Measurements from ENCODE around the gene SPINDOC. TPM values are rescaled to one million over a fixed set of nuclear protein-coding genes. Genes with fewer than 3 reads are reported as not detected.

Gene SPINDOC
- total RNA-seq, 2 donors from 2014 or later, result 96.1 to 103 TPM

DNA sequence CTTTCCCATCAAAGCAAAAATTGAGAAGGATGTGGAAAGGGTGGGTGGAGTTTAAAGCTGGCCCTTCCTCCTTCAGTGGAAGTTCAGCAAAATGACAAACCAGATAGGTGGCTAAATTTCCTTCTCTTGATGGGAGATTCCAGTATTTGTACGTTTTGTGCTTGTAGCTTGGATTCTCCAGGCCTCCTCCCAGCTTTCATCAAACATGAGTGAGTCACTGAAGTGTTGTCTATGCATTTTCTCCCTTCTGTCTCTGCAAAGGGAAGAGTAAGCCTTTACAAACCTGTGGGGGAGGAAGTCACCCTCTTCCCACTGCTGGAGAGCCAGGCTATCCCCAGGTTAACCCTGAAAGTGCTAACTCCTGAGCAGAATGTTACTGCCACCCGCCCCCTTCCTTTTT is 32.0 kb downstream of the SPINDOC start:
- Histone ChIP-seq H3K9me3 (ENCODE audit: control insufficient read depth, low read length) (no peaks in the 10 kb centered on the region), H3K4me1 (ENCODE audit: control insufficient read depth, insufficient read depth, low read length) (peaks cover 5% of the 10 kb centered on the region), H3K27me3 (ENCODE audit: control insufficient read depth, insufficient read depth, low read length, poor library complexity, severe bottlenecking) (no peaks in the 10 kb centered on the region), H3K9ac (ENCODE audit: extremely low read depth, low read length, poor library complexity, severe bottlenecking) (no peak overlapping the region), H3K4me3 (ENCODE audit: low read length) (no peak overlapping the region), H3K36me3 (ENCODE audit: control insufficient read depth, insufficient read depth, low read length) (peaks cover 32% of the 10 kb centered on the region), H3K27ac (ENCODE audit: low read depth, low read length) (no peak overlapping the region)
- Mint-ChIP-seq H3K27me3 (ENCODE audit: insufficient read depth) (no peaks in the 10 kb centered on the region), H3K36me3 (ENCODE audit: low read depth) (peaks cover 23% of the 10 kb centered on the region), H3K9me3 (no peaks in the 10 kb centered on the region), H3K4me3 (no peak overlapping the region), H3K4me1 (peaks cover 56% of the 10 kb centered on the region), H3K27ac (peak overlapping the region; percentile 53)
- 68% methylated on average over 2 of the region's 2 CpGs; no CpG with 5 or more reads in 1 of the 2 experiments for WGBS, 2 experiments (ENCODE audit: insufficient coverage in 1 of 2, insufficient read length in 1 of 2)
- TF ChIP-seq, protein P1, sequence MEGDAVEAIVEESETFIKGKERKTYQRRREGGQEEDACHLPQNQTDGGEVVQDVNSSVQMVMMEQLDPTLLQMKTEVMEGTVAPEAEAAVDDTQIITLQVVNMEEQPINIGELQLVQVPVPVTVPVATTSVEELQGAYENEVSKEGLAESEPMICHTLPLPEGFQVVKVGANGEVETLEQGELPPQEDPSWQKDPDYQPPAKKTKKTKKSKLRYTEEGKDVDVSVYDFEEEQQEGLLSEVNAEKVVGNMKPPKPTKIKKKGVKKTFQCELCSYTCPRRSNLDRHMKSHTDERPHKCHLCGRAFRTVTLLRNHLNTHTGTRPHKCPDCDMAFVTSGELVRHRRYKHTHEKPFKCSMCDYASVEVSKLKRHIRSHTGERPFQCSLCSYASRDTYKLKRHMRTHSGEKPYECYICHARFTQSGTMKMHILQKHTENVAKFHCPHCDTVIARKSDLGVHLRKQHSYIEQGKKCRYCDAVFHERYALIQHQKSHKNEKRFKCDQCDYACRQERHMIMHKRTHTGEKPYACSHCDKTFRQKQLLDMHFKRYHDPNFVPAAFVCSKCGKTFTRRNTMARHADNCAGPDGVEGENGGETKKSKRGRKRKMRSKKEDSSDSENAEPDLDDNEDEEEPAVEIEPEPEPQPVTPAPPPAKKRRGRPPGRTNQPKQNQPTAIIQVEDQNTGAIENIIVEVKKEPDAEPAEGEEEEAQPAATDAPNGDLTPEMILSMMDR (conservative IDR thresholded peaks at IDR 0.05), result no peak
- DNase-seq, result no peak

- H3K4me3 ChIP-seq (ENCODE audit: low read length), result no peak overlapping the region
- no peak overlapping the region for H3K27ac ChIP-seq (ENCODE audit: low read depth, low read length)
- no peaks in the 10 kb centered on the region for H3K9me3 ChIP-seq (ENCODE audit: control insufficient read depth, low read length)
- peak overlapping the region; percentile 53 for H3K27ac Mint-ChIP-seq
- no peak overlapping the region for H3K9ac ChIP-seq (ENCODE audit: extremely low read depth, low read length, poor library complexity, severe bottlenecking)
- H3K27me3 ChIP-seq (ENCODE audit: control insufficient read depth, insufficient read depth, low read length, poor library complexity, severe bottlenecking), result no peaks in the 10 kb centered on the region
- DNase-seq, result no peak
- H3K4me1 Mint-ChIP-seq, result peaks cover 52% of the 10 kb centered on the region
- H3K4me3 Mint-ChIP-seq, result no peak overlapping the region
- H3K36me3 Mint-ChIP-seq (ENCODE audit: low read depth), result peaks cover 27% of the 10 kb centered on the region
- no peaks in the 10 kb centered on the region for H3K27me3 Mint-ChIP-seq (ENCODE audit: insufficient read depth)
- H3K36me3 ChIP-seq (ENCODE audit: control insufficient read depth, insufficient read depth, low read length), result peaks cover 32% of the 10 kb centered on the region
- H3K4me1 ChIP-seq (ENCODE audit: control insufficient read depth, insufficient read depth, low read length), result peaks cover 5% of the 10 kb centered on the region
- TF ChIP-seq, protein P1 (conservative IDR thresholded peaks at IDR 0.05), result no peak
- H3K9me3 Mint-ChIP-seq, result no peaks in the 10 kb centered on the region
- WGBS, 2 experiments (ENCODE audit: insufficient coverage in 1 of 2, insufficient read length in 1 of 2), result 79 to 97% methylated on average over 5 to 7 of the region's 7 CpGs
These were observed 32.7 kb downstream of the SPINDOC start for GRCh38 chr11:63845911-63846310.

GRCh38 chr11:63846897-63847296 is 33.6 kb downstream of the SPINDOC start:
- Histone ChIP-seq H3K27me3 (ENCODE audit: control insufficient read depth, insufficient read depth, low read length, poor library complexity, severe bottlenecking) (no peaks in the 10 kb centered on the region), H3K36me3 (ENCODE audit: control insufficient read depth, insufficient read depth, low read length) (peaks cover 29% of the 10 kb centered on the region), H3K27ac (ENCODE audit: low read depth, low read length) (no peak overlapping the region), H3K4me1 (ENCODE audit: control insufficient read depth, insufficient read depth, low read length) (peaks cover 5% of the 10 kb centered on the region), H3K9me3 (ENCODE audit: control insufficient read depth, low read length) (no peaks in the 10 kb centered on the region), H3K4me3 (ENCODE audit: low read length) (no peak overlapping the region), H3K9ac (ENCODE audit: extremely low read depth, low read length, poor library complexity, severe bottlenecking) (no peak overlapping the region)
- TF ChIP-seq, protein P1 (conservative IDR thresholded peaks at IDR 0.05), result no peak
- Mint-ChIP-seq H3K9me3 (no peaks in the 10 kb centered on the region), H3K27me3 (ENCODE audit: insufficient read depth) (no peaks in the 10 kb centered on the region), H3K36me3 (ENCODE audit: low read depth) (peaks cover 27% of the 10 kb centered on the region), H3K27ac (peak overlapping the region; percentile 74), H3K4me3 (no peak overlapping the region), H3K4me1 (peaks cover 42% of the 10 kb centered on the region)
- WGBS, 2 experiments (ENCODE audit: insufficient coverage in 1 of 2, insufficient read length in 1 of 2), result 94 to 96% methylated on average over 6 of the region's 6 CpGs
- no peak for DNase-seq
